Right lobe of liver (tissue), 4 donors: Measurements from ENCODE around the gene CAMK2B.

Experiments
- POLR2A ChIP-seq: fragments of 450-650 bp; IDR thresholded peaks from one replicate; pipeline ENCODE4 v1.6.1; 2017; ENCODE audit warnings: antibody characterized with exemption, mild to moderate bottlenecking
- TF ChIP-seq, protein P1 (sequence below), 4 donors: fragments of 200-600 bp in 3 of 4; fragments of 450-650 bp in 1 of 4; IDR thresholded peaks; one replicate each; pipeline versions ENCODE4 v1.5.1 to v1.8.0; 2016 to 2022; ENCODE audit warnings: antibody characterized with exemption in 4 of 4, mild to moderate bottlenecking in 2 of 4
- donor health status: DM: no; HTN: no; CAD: no.
- donor health status: DM: no; HTN: no; CAD: no.
- donor health status: DM: no; HTN: yes; CAD: no.

- TF ChIP-seq POLR2A = no peak
- TF ChIP-seq, protein P1, sequence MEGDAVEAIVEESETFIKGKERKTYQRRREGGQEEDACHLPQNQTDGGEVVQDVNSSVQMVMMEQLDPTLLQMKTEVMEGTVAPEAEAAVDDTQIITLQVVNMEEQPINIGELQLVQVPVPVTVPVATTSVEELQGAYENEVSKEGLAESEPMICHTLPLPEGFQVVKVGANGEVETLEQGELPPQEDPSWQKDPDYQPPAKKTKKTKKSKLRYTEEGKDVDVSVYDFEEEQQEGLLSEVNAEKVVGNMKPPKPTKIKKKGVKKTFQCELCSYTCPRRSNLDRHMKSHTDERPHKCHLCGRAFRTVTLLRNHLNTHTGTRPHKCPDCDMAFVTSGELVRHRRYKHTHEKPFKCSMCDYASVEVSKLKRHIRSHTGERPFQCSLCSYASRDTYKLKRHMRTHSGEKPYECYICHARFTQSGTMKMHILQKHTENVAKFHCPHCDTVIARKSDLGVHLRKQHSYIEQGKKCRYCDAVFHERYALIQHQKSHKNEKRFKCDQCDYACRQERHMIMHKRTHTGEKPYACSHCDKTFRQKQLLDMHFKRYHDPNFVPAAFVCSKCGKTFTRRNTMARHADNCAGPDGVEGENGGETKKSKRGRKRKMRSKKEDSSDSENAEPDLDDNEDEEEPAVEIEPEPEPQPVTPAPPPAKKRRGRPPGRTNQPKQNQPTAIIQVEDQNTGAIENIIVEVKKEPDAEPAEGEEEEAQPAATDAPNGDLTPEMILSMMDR (IDR thresholded peaks at IDR 0.05) = no peak
Measured at GRCh38 chr7:44278451-44279161, 46.8 kb downstream of the CAMK2B start.
